ENCODE results near the gene BMPR1A. TPM values are rescaled to one million over a fixed set of nuclear protein-coding genes. Genes with fewer than 3 reads are reported as not detected.
A peak's percentile ranks its signal among the peaks of the same experiment; 100 is the strongest.

The BMPR1A gene
- polyA plus RNA-seq, 2 of the 4 experiments (the other 2 are of a cell fraction), result 25.5 to 39.0 TPM

- DNase-seq (ENCODE audit: low read depth in 1 of 2, low spot score in 1 of 2) (no peak), FAIRE-seq (no peak), ATAC-seq (no peak)
- H3K4me3 ChIP-seq, result no peak overlapping the region
- POLR2A ChIA-PET, result no interaction called here
- H3K9me3 ChIP-seq, result no peaks in the 10 kb centered on the region
- peaks cover 11% of the 10 kb centered on the region; the same call in 2 of the 3 replicates for H3K4me1 ChIP-seq
- TF ChIP-seq ZSCAN20 (CRISPR knock-in tag; IDR thresholded peaks at IDR 0.05) (no peak), EP300 (IDR thresholded peaks at IDR 0.05) (no peak), BCL3 (IDR thresholded peaks at IDR 0.05) (no peak), MYC (IDR thresholded peaks at IDR 0.05; ENCODE audit: borderline replicate concordance, low read length) (no peak), HEYL (CRISPR knock-in tag; IDR thresholded peaks at IDR 0.05) (no peak), TFCP2L1 (CRISPR knock-in tag; IDR thresholded peaks at IDR 0.05) (no peak), PBX3 (IDR thresholded peaks at IDR 0.05) (no peak), USF2 (IDR thresholded peaks at IDR 0.05) (no peak), HMGXB4 (CRISPR knock-in tag; IDR thresholded peaks at IDR 0.05; ENCODE audit: borderline replicate concordance) (no peak)
- H3K4me2 ChIP-seq, result no peak overlapping the region
- WGBS (ENCODE audit: missing lambda C conversion rate), result 92% methylated on average over 15 of the region's 16 CpGs
- CTCF ChIA-PET, result interaction anchor here (1.1 to 3.5 kb wide), 5 partner anchors 14 to 309 kb away, joined by 3 to 16 read pairs (median 3); no protein-coding TSS in a partner anchor
- H3K27ac ChIP-seq, result no peak overlapping the region
Observed at GRCh38 chr10:86709396-86710185, 46.8 kb upstream of the BMPR1A start.

GRCh38 chr10:86710987-86711512 lies 45.4 kb upstream of the BMPR1A start:
- no peak for FAIRE-seq
- 12% methylated on average over 18 of the region's 46 CpGs for WGBS (ENCODE audit: missing lambda C conversion rate)
- ChIA-PET POLR2A (interaction anchor here (1.0 to 2.1 kb wide), 2 partner anchors 45 to 138 kb away, joined by 3 to 25 read pairs; partner anchors contain the start of gene BMPR1A), CTCF (interaction anchor here (1.4 to 3.6 kb wide), 5 partner anchors 10 to 294 kb away, joined by 3 to 10 read pairs (median 5); no protein-coding TSS in a partner anchor)
- Histone ChIP-seq H3K4me1 (peaks cover 11% of the 10 kb centered on the region; the same call in 2 of the 3 replicates), H3K27ac (peak overlapping the region; percentile 96 to 100), H3K4me2 (peak overlapping the region; percentile 80), H3K4me3 (peak overlapping the region; percentile 72), H3K9me3 (no peaks in the 10 kb centered on the region)
- ATAC-seq, result peak; percentile 88 to 96
- peak; percentile 88 to 90 for DNase-seq (ENCODE audit: low read depth in 1 of 2, low spot score in 1 of 2)
- TF ChIP-seq SMC3 (IDR thresholded peaks at IDR 0.05), result peak; percentile 93
- TF ChIP-seq MAX (IDR thresholded peaks at IDR 0.05), result peak; percentile 82
- no peak for TF ChIP-seq ELK1 (IDR thresholded peaks at IDR 0.05; ENCODE audit: low read depth, low read length)
- TF ChIP-seq GATA3 (IDR thresholded peaks at IDR 0.05; ENCODE audit: borderline replicate concordance), result 0 out of 2 replicates have a peak, but pooled peaks have one; percentile 15
- TF ChIP-seq MYC (IDR thresholded peaks at IDR 0.05; ENCODE audit: borderline replicate concordance, low read length), result peak; percentile 19; the same call in 1 of the 2 replicates
- no peak for TF ChIP-seq SREBF2 (IDR thresholded peaks at IDR 0.05)
- peak; percentile 86; the same call in 1 of the 2 replicates for TF ChIP-seq HMGXB4 (CRISPR knock-in tag; IDR thresholded peaks at IDR 0.05; ENCODE audit: borderline replicate concordance)
- peak; percentile 70 to 78; a peak in 4 of 5 replicates for TF ChIP-seq JUN (IDR thresholded peaks at IDR 0.05)
- no peak for TF ChIP-seq CBX2 (IDR thresholded peaks at IDR 0.05; ENCODE audit: borderline replicate concordance, low read depth)
- TF ChIP-seq CTCF (IDR thresholded peaks at IDR 0.05), result peak; percentile 84
- TF ChIP-seq JUNB (IDR thresholded peaks at IDR 0.05), result no peak
- TF ChIP-seq E2F6 (IDR thresholded peaks at IDR 0.05; ENCODE audit: borderline replicate concordance, low read depth), result peak; percentile 71; the same call in 1 of the 2 replicates
- TF ChIP-seq BCL3 (IDR thresholded peaks at IDR 0.05), result 0 out of 3 replicates have a peak, but pooled peaks have one; percentile 55
- TF ChIP-seq HOXB13 (CRISPR knock-in tag; IDR thresholded peaks at IDR 0.05; ENCODE audit: low read depth), result no peak; the same call in 1 of the 2 replicates
